ENCODE data around the gene CEP164. TPM values are rescaled to one million over a fixed set of nuclear protein-coding genes. Genes with fewer than 3 reads are reported as not detected.

CEP164 gene
- total RNA-seq, 1 donor from 2014 or later: 4.9 TPM

- DNase-seq: no peak
- intact Hi-C loops (cut with micrococcal nuclease): no loop called here
- no peak for ATAC-seq
Measured at GRCh38 chr11:117412653-117413275, 85.1 kb downstream of the CEP164 start.

- intact Hi-C loops (cut with micrococcal nuclease): no loop called here
- ATAC-seq: no peak
- no peak for DNase-seq
Measured at GRCh38 chr11:117413616-117414015, 86.0 kb downstream of the CEP164 start.

- intact Hi-C loops (cut with micrococcal nuclease): no loop called here
- DNase-seq (no peak), ATAC-seq (no peak)
Measured at GRCh38 chr11:117414724-117415123, 87.1 kb downstream of the CEP164 start.

- no peak for DNase-seq
- intact Hi-C loops (cut with micrococcal nuclease): no loop called here
- no peak for ATAC-seq
Measured at GRCh38 chr11:117415358-117415896, 87.8 kb downstream of the CEP164 start.

- DNase-seq (no peak), ATAC-seq (no peak)
- intact Hi-C loops (cut with micrococcal nuclease): no loop called here
Measured at GRCh38 chr11:117417342-117417741, 89.7 kb downstream of the CEP164 start.

GRCh38 chr11:117417856-117418255, 90.2 kb downstream of the CEP164 start:
- DNase-seq (no peak), ATAC-seq (no peak)
- intact Hi-C loops (cut with micrococcal nuclease): no loop called here

GRCh38 chr11:117418737-117419481, 91.3 kb downstream of the CEP164 start:
- DNase-seq (no peak), ATAC-seq (no peak)
- intact Hi-C loops (cut with micrococcal nuclease): no loop called here

- intact Hi-C loops (cut with micrococcal nuclease): no loop called here
- DNase-seq (no peak), ATAC-seq (no peak)
Measured at GRCh38 chr11:117419482-117420142, 92.0 kb downstream of the CEP164 start.

- no peak for ATAC-seq
- intact Hi-C loops (cut with micrococcal nuclease): no loop called here
- DNase-seq: no peak
Measured at GRCh38 chr11:117420143-117420485, 92.5 kb downstream of the CEP164 start.

- DNase-seq (no peak), ATAC-seq (no peak)
- intact Hi-C loops (cut with micrococcal nuclease): no loop called here
Measured at GRCh38 chr11:117420598-117420997, 92.9 kb downstream of the CEP164 start.

- DNase-seq (no peak), ATAC-seq (no peak)
- intact Hi-C loops (cut with micrococcal nuclease): no loop called here
Measured at GRCh38 chr11:117421041-117421440, 93.4 kb downstream of the CEP164 start.

- intact Hi-C loops (cut with micrococcal nuclease): no loop called here
- ATAC-seq (no peak), DNase-seq (no peak)
Measured at GRCh38 chr11:117421476-117421875, 93.8 kb downstream of the CEP164 start.

GRCh38 chr11:117423046-117423575, 95.5 kb downstream of the CEP164 start:
- DNase-seq: no peak
- intact Hi-C loops (cut with micrococcal nuclease): no loop called here
- no peak for ATAC-seq

- intact Hi-C loops (cut with micrococcal nuclease): loop anchor here (5.0 kb wide), 1 partner anchor 383 kb away; no protein-coding TSS in a partner anchor
- no peak for DNase-seq
- ATAC-seq: no peak
Measured at GRCh38 chr11:117424781-117425180, 97.1 kb downstream of the CEP164 start.

GRCh38 chr11:117425679-117426296, 98.1 kb downstream of the CEP164 start:
- DNase-seq: no peak
- no peak for ATAC-seq
- intact Hi-C loops (cut with micrococcal nuclease): loop anchor here (5.0 kb wide), 1 partner anchor 382 kb away; no protein-coding TSS in a partner anchor

GRCh38 chr11:117426297-117426685, 98.6 kb downstream of the CEP164 start:
- DNase-seq: peak; percentile 76
- intact Hi-C loops (cut with micrococcal nuclease): loop anchor here (5.0 kb wide), 1 partner anchor 381 kb away; no protein-coding TSS in a partner anchor

GRCh38 chr11:117426941-117427340, 99.3 kb downstream of the CEP164 start:
- no peak for DNase-seq
- no peak for ATAC-seq
- intact Hi-C loops (cut with micrococcal nuclease): loop anchor here (5.0 kb wide), 1 partner anchor 380 kb away; no protein-coding TSS in a partner anchor

More at GRCh38 chr11:117426297-117426685, 98.6 kb downstream of the CEP164 start:
- peak; percentile 76 for ATAC-seq

GRCh38 chr11:117427356-117427874, 99.8 kb downstream of the CEP164 start:
- ATAC-seq: no peak
- DNase-seq: no peak
- intact Hi-C loops (cut with micrococcal nuclease): loop anchor here (5.0 kb wide), 1 partner anchor 380 kb away; no protein-coding TSS in a partner anchor

All from left ventricle myocardium superior (tissue), 1 donor.